HG03558 (cell line): ENCODE data around the gene SYCE1L.

Experiments used
- ATAC-seq: cut with Tn5 transposase; IDR thresholded peaks from one replicate; pipeline ENCODE4 v1.9.1; 2021; ENCODE audit warnings: moderate number of reproducible peaks; ENCODE audit not compliant: unreplicated experiment; ENCODE audit errors: extremely low read depth

SYCE1L gene

DNA sequence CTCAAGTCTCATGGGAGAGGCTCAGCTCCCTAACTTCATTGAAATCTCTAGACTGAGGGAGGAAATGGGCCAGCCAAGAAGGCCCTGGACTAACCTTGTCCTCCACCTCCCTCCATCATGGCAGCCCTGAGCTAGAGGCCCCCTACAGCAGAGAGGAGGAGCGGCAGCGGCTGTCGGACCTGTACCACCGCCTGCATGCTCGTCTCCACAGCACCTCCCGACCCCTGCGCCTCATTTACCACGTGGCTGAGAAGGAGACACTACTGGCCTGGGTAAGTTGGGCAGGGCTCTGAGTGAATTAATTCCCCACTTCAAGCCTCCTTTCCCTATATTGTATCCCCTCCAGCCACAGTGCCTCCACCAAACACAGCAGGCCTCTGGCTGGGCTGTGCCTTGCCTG lies 3.8 kb upstream of the SYCE1L start:
- ATAC-seq = no peak

DNA sequence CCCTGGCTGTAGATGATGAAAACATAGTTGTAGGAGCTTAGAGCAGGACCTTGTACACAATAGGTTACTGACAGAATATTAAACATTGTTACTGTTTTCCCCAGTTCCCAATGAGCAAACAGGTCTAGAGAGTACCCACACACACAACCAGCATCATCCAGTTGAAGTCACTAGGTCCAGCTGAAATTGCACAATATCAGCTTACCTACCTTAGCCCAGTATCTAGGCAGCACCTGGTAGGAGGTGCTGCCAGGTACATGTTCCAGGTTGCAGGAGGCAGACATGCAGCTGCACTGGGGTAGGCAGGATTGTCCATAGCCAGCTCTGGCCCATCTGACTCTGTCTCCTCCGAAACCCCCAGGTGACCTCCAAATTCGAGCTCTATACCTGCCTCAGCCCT lies 1.5 kb upstream of the SYCE1L start:
- ATAC-seq = no peak

GRCh38 chr16:77206533-77206932 lies 7.3 kb downstream of the SYCE1L start:
- ATAC-seq = no peak

DNA sequence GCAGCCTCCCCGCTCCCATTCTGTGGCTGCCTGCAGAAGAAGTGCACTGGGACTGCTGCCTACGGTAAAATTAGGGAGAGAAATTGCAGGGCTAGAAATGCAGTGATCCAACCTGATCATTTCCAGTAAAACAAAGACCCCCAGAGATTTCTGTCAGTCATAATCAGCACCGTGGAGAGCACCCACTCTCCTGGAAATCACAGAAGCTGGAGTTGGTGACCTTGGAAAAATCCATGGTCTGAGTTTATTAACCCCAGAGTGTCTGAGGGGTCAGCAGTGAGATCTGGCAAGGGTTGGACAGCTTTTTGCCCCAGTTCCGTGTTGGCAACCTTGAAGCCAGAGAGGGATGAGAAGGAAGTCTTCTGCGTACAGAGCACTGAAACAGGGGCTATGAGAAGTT lies 7.8 kb downstream of the SYCE1L start:
- ATAC-seq = no peak

DNA sequence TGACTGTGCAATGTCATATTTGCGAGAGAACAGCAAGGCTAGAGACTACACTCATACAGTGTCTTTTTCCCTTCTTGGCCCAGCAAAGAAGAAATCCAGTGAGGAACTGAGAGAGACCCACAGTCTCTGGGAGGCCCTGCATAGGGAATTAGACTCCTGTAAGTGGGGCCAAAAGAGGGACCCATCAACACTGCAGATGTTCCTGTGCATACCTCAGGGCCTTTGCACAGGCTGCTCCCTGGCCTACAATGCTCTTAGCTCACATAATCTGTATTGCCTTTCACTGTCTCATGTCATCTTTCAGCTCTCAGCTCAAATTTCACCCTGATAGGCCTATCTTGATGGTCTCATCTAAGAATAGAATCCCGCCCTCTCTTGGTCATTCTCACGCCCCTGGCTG lies 9.2 kb downstream of the SYCE1L start:
- ATAC-seq = no peak

DNA sequence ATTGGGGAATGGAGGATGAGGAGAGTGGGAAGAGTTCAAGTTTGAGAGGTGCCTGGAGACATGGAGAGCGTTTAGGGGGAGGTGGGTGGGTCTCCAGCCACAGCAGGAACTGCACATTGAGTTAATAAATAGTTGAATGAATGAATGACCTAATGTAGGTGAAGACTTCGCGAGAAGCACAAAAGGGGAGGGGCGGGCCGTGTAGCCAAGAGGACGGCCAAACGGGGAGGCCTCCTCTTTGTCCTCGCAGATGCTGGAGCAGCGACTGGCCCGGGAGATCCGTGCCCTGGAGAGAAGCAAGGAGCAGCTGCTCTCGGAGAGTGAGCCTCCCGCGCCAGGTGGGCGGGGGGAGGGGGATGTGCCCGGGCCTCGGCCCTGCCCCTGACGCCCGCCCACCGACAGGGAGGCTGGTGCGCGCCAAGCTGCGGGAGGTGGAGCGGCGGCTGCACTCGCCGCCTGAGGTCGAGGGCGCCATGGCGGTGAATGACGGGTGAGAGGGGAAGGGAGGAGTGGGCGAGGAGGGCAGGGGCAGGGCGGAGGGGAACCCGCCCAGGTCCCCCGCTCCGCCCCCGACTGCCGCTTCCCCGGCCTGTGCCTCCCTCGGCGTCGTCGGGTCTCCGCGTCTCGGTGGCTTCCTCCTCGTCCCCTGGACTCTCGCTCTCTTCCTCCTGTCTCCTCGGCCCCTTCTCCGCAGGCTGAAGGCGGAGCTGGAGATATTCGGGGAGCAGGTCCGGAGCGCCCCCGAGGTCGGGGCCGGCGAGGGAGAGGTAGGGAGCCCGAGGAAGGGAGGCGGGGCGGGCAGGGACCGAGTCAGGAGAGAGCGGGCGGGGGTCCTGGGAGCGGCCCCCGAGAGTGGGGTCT lies 12.9 kb downstream of the SYCE1L start:
- ATAC-seq = no peak

DNA sequence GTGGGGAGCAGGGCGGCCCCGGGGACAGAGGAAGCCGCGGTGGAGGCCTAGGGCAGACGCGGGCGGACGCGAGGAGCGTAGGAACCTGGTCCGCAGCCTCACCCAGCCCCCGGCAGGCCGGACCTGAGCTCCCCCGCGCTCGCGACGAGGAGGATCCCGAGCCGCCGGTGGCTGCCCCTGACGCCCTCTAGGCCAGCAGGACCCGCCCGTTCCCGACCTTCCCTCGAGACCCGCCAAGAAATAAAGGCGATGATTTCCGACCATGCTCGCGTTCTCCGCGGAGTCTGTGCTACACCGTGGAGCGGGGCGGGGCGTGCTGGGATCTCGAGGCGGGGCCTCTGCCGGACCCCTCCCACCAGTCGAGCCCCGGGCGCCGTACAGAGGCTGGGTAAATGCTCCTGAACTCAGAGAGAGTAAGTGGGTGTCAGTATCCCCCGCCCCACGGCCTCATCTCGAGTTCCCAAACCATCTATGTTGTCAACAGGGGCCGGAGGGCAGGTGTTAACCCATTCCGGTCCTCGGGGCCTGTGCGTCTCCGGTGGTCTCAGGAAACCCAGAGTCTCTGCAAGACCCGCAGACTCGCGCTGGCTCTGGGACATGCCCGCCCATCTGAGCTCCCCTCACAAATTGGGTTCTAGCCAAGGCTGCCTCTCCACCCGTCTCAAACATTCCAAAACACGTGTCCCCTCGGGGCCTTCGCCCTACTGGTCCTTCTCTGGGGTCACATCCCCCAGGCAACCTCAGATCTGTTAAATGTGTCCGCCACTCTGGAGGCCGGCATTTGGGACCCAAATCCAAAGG lies 13.7 kb downstream of the SYCE1L start:
- ATAC-seq = no peak

- no peak for ATAC-seq
These were observed 14.4 kb downstream of the SYCE1L start for GRCh38 chr16:77213542-77214106.

GRCh38 chr16:77214411-77215138 lies 15.4 kb downstream of the SYCE1L start:
- ATAC-seq = no peak

GRCh38 chr16:77219437-77219836 lies 20.2 kb downstream of the SYCE1L start:
- no peak for ATAC-seq

DNA sequence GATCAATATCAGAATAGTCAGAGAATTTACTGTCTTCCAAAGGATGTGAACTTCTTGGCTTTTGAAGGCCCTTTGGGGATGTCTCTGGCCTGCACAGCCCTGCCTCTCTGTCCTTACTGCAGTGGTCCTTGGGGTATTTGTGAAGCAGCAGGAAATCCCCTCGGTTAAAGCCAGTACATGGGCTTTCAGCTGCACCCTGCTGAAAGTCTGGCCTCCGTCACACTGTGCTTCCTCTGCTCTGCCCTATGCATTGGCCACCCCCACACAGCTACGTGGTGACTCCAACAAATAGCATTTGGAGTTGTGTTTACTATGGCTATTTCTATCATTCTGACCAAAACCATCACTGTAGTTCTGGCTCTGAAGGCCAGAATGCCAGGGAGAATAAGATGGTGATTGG lies 21.2 kb downstream of the SYCE1L start:
- no peak for ATAC-seq

DNA sequence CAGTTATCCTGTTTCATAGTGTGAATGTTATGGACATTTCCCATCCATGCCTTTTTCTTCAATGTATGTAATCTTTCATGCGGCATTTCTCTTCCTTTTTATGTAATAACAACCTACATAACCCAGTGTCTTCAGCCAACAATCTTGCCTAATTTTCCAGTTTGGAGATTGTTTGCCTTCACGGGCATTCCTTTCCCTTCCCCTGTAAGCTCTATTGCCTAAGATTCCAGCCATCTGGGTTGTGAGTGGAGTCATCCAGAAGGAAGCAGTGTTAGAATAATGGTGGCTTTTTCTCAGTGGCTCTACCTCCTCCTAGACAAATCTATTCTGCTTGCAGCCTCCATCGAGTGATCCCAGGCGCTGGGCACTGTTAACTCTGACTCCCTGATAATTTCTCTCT lies 22.3 kb downstream of the SYCE1L start:
- no peak for ATAC-seq

GRCh38 chr16:77223184-77223583 lies 24.0 kb downstream of the SYCE1L start:
- ATAC-seq = no peak

- ATAC-seq = no peak
These were observed 26.0 kb downstream of the SYCE1L start for GRCh38 chr16:77225182-77225581.

- peak; percentile 72 for ATAC-seq
These were observed 28.5 kb downstream of the SYCE1L start for GRCh38 chr16:77227745-77228144.

- ATAC-seq = no peak
These were observed 31.8 kb downstream of the SYCE1L start for GRCh38 chr16:77231047-77231446.

DNA sequence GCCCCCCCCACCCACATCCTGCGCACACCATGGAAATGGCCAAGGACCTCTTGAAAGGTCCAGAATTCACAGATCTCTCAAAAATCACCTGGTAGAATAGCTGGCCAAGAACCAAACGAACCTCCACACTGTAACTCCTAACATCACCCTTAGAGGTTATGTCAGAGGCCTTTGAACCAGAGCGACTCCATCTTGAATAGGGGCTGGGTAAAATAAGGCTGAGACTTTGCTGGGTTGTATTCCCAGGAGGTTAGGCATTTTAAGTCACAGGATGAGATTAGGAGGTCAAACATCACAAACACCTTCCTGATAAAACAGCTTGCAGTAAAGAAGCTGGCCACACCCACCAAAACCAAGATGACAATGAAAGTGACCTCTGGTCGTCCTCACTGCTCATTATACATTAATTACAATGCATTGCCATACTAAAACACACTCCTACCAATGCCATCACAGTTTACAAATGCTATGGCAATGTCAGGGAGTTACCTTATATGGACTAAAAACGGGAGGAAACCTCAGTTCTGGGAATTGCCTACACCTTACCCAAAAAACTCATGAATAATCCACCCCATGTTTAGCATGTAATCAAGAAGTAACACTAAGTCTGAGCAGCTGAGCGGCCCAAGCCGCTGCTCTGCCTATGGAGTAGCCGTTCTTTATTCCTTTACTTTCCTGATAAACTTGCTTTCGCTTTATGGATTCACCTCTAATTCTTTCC lies 34.8 kb downstream of the SYCE1L start:
- no peak for ATAC-seq

DNA sequence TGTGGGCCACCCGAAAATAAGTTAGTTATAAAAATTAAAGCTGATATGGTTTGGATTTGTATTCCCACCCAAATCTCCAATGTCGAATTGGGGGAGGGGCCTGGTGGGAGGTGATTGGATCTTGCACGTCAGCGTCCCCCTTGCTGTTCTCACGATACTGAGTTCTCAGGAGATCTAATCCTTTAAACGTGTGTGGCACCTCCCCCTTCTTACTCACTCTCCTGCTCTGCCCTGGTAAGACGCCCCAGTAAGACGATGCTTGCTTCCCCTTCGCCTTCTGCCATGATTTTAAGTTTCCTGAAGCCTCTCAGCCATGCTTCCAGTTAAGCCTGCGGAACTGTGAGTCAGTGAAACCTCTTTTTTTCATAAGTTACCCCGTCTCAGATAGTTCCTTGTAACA lies 35.4 kb downstream of the SYCE1L start:
- no peak for ATAC-seq

DNA sequence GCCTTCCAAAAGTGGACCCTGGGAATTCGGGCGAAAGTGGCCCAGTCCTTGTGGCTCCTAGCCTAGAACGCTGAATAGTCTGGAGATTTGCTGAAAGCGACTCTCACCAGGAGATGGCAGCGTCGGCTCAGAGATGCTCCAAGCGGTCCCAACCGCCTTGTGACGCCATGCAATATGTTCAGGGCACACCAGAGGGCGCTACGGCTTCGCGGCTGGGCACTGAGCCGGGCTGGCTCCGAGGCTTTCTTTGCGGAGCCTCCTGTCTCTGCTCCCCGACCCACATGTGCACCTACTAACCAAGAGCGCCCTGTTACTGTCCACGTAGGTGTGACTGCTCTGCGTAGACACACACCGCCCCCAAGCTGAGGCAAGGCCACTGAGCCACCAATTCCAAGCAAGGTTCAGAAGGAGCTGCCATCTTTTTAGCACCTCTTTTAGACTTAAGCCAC lies 36.9 kb downstream of the SYCE1L start:
- ATAC-seq = peak; percentile 86

DNA sequence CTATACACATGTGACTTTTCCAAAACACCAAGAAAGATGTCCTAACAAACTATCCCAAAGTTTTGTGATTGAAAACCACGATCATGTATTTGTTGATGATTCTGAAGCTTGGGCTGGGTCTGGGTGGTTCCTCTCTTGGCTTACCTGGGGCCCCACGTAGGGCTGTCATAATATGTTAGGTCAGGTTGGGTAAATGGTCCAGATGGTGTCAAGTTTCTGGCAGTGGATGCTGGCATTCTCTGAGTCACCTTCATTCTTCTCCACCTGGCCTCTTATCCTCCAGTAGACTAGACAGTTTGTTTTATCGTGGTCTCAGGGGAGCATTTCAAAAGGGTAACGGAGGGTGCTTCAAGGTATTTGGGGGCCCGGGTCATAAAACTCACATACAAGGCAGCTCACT lies 39.4 kb downstream of the SYCE1L start:
- no peak for ATAC-seq
